Heart right ventricle (tissue), 16 donors: Measurements from ENCODE around the gene EFEMP2. TPM values are rescaled to one million over a fixed set of nuclear protein-coding genes. Genes with fewer than 3 reads are reported as not detected.

Experiments
- ATAC-seq, 8 donors: fragments of 200-7000 bp; cut with Tn5 transposase; one replicate each; pipeline ENCODE4 v1.9.1; 2020; ENCODE audit warnings: mild to moderate bottlenecking in 8 of 8, moderate library complexity in 8 of 8, moderate number of reproducible peaks in 1 of 8
- DNase-seq, 2 donors: peaks; one replicate each; pipeline ENCODE4 v3.0.0-alpha.2; 2020
- H3K27ac ChIP-seq, 10 donors: fragments of 200-600 bp; sonication (generic) in 2 of 10; one replicate each; pipeline versions ENCODE4 v1.5.0 to v1.8.0; 2020 to 2022; ENCODE audit warnings: mild to moderate bottlenecking in 3 of 10
- H3K27me3 ChIP-seq, 7 donors: fragments of 200-600 bp; one replicate each; pipeline ENCODE4 v1.8.0; 2021 to 2022; ENCODE audit warnings: mild to moderate bottlenecking in 2 of 7
- H3K36me3 ChIP-seq, 9 donors: fragments of 200-600 bp; sonication (generic) in 1 of 9; one replicate each; pipeline versions ENCODE4 v1.5.0 to v1.8.0; 2020 to 2022; ENCODE audit warnings: mild to moderate bottlenecking in 2 of 9
- H3K4me1 ChIP-seq, 9 donors: fragments of 200-600 bp; sonication (generic) in 1 of 9; one replicate each; pipeline versions ENCODE4 v1.5.0 to v1.8.0; 2020 to 2022; ENCODE audit warnings: mild to moderate bottlenecking in 4 of 9
- H3K4me3 ChIP-seq, 10 donors: fragments of 200-600 bp; sonication (generic) in 2 of 10; one replicate each; pipeline versions ENCODE4 v1.5.0 to v1.8.0; 2020 to 2022; ENCODE audit warnings: mild to moderate bottlenecking in 7 of 10, moderate library complexity in 2 of 10
- H3K9me3 ChIP-seq, 11 donors: fragments of 200-600 bp in 10 of 11; sonication (generic) in 2 of 11; one replicate each; pipeline versions ENCODE4 v1.5.0 to v1.8.0; 2013 to 2022; ENCODE audit warnings: mild to moderate bottlenecking in 2 of 11, control low read depth in 1 of 11, moderate library complexity in 1 of 11
- CTCF ChIP-seq, 9 donors: fragments of 200-600 bp; sonication (generic) in 2 of 9; IDR thresholded peaks; one replicate each; pipeline versions ENCODE4 v1.5.0 to v1.8.0; 2021 to 2022; ENCODE audit warnings: antibody characterized with exemption in 9 of 9, mild to moderate bottlenecking in 5 of 9, moderate library complexity in 1 of 9
- WGBS, 2 donors: extraction: QIAGEN DNeasy Blood & Tissue Kit; methylation state at CpG; one replicate each; pipeline ENCODE4 v1.1.7; 2013; ENCODE audit warnings: inconsistent platforms in 1 of 2; 5-methylcytosine and 5-hydroxymethylcytosine counted together
- intact Hi-C, 10 donors: fragments of 100-400 bp; cut with DNase I; formaldehyde crosslinking; loops; one replicate each; pipeline versions ENCODE4 v1.11.1 to v1.14.2; 2022
- polyA plus RNA-seq, 2 donors: library from polyadenylated mRNA; stranded (reverse); fragments of 200-250 nt; gene quantifications; one replicate each; pipeline ENCODE4 v1.2.3, GENCODE V29; 2013
- total RNA-seq, 10 donors: library from RNA; stranded (reverse); fragmentation: NEBNext Ultra II Directional in 3 of 10; extraction: Animal tissue kit (Norgen Biotek cat#: 25700) in 3 of 10; gene quantifications; one replicate each; pipeline versions ENCODE4 v1.2.1 to v1.2.4, GENCODE V29; 2021 to 2023
- donor health status: Arrhythmogenic right ventricular cardiomyopathy.
- donor health status: ischemic (EF 13 %, LVEDD 7.1; RV severe dilation, severe dysfunction).
- donor health status: healthy with polysubstance abuse.
- donor health status: DM: no; HTN: yes; CAD: no.
- donor health status: DM: no; HTN: no; CAD: no.
- donor health status: ischemic (EF 25% LVEDD 6.9; RV normal size, moderate dysfunction).
- donor health status: ischemic (EF 25% LVEDD 5.7; RV mildly dilated, moderate dysfunction).
- donor health status: healthy.
- donor health status: DM: yes; HTN: yes; CAD: no.
- donor health status: Ischemic cardiomyopathy.
- donor health status: ischemic (EF 35%, LVEDD 5.7; RV mildly dilated, moderate dysfunction).
- donor health status: nonischemic (EF 11% LVEDD 7.7; RV severe dilation, severe dysfunction).
- donor health status: DM: yes; HTN: yes; CAD: no.
- donor health status: PGD.
- donor health status: ischemic (EF 29% LVEDD 5.4; RV normal size, mild dysfunction).
- donor health status: nonischemic (EF 23%, LVEDD 6.1; RV moderate dilation, normal function).

EFEMP2 gene
- total and polyA plus RNA-seq, 12 donors: 54.8 to 133 (median 89.6) TPM

GRCh38 chr11:65866509-65867283 lies 5.9 kb downstream of the EFEMP2 start:
- ATAC-seq (no peak), DNase-seq (no peak)
- intact Hi-C loops: no loop called here
- H3K27ac ChIP-seq: no peak overlapping the region
- H3K36me3 ChIP-seq: peaks cover 0 to 94% (median 67%) of the 10 kb centered on the region in 9 donors
- WGBS, 2 donors: 81 to 85% methylated on average over 21 of the region's 21 CpGs
- H3K27me3 ChIP-seq: no peaks in the 10 kb centered on the region
- no peaks in the 10 kb centered on the region for H3K9me3 ChIP-seq
- no peak for TF ChIP-seq CTCF (IDR thresholded peaks at IDR 0.05)
- peaks cover 10 to 39% (median 30%) of the 10 kb centered on the region in 9 donors for H3K4me1 ChIP-seq
- H3K4me3 ChIP-seq: no peak overlapping the region

DNA sequence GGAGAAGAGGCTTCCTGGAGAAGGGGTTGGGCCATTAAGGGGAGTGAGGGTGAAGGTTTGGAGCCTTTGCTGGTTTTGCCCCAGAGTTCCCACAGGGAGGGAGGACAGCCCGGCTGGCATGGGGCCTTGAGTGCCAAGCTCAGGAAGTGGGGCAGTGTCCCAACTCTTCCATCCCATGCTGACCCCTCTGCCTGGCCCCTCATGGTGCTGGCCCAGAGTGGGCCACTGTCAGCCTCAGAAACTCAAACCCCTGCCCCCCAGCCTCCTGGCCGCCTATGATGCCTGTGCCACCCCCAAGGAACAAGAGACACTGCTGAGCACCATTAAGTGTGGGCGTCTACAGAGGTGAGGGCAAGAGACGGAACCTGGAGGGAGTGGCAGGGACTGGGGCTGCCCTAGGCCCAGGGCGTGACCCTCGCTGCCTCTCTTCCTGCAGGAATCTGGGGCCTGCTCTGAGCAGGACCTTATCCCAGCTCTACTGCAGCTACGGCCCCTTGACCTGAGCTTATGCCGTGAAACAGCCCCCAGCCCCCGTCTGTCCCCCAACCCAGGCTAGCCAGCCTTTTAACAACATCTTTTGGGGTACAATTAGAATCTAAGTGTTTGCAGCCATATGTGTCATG lies 6.9 kb downstream of the EFEMP2 start:
- intact Hi-C loops: no loop called here
- DNase-seq: no peak
- whole genome bisulfite sequencing, 2 donors: 81 to 82% methylated on average over 9 of the region's 9 CpGs
- Histone ChIP-seq H3K4me3 (no peak overlapping the region), H3K27ac (no peak overlapping the region), H3K36me3 (peaks cover 0 to 92% (median 67%) of the 10 kb centered on the region in 9 donors), H3K27me3 (no peaks in the 10 kb centered on the region), H3K4me1 (peaks cover 2 to 37% (median 29%) of the 10 kb centered on the region in 9 donors), H3K9me3 (no peaks in the 10 kb centered on the region)
- ATAC-seq: no peak
- TF ChIP-seq CTCF (IDR thresholded peaks at IDR 0.05): no peak

DNA sequence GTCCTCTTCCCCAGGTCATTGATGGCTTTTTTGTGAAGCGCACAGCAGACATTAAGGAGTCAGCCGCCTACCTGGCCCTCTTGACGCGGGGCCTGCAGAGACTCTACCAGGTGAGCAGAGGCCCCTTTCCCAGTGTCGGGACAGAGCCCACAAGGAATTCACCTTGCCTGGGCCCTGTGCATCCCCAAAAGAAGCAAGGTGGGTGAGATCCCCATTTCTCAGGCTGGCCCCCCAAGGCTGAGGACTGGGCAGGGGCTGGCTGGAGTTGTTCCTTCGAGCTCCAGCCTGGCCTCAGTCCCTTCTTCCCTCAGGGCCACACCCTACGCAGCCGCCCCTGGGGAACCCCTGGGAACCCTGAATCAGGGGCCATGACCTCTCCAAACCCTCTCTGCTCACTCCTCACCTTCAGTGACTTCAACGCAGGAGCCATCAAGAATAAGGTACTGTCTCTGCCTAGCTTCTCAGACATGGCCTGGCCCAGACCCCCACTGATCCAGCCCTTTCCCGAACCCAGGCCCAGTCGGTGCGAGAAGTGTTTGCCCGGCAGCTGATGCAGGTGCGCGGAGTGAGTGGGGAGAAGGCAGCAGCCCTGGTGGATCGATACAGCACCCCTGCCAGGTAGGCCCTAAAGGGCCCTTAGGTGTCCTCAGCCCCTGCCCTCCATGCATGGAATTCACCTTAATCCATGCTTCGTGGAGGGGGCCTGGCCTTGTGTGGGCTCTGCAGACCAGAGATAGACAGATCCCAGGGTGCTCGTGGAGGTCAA lies 7.7 kb downstream of the EFEMP2 start:
- peaks cover 0 to 86% (median 64%) of the 10 kb centered on the region in 9 donors for H3K36me3 ChIP-seq
- intact Hi-C loops: no loop called here

More for the DNA sequence above, 7.7 kb downstream of the EFEMP2 start:
- no peaks in the 10 kb centered on the region for H3K27me3 ChIP-seq
- no peak overlapping the region for H3K27ac ChIP-seq
- no peak for ATAC-seq
- no peaks in the 10 kb centered on the region for H3K9me3 ChIP-seq
- peaks cover 2 to 31% (median 23%) of the 10 kb centered on the region in 9 donors for H3K4me1 ChIP-seq
- TF ChIP-seq CTCF (IDR thresholded peaks at IDR 0.05): no peak
- H3K4me3 ChIP-seq: no peak overlapping the region
- WGBS, 2 donors: 80 to 87% methylated on average over 18 of the region's 18 CpGs
- no peak for DNase-seq
